KMS-11 (cell line): ENCODE measurements around the gene CDC45.

Experiments used
- H2AFZ ChIP-seq: fragments of 200-600 bp; sonication (generic); 2 replicates; pipeline ENCODE4 v1.6.1; 2016; ENCODE audit warnings: antibody characterized with exemption, mixed run types, low read depth
- H3K27ac ChIP-seq: fragments of 200-600 bp; sonication (generic); 2 replicates; pipeline ENCODE4 v1.6.1; 2016; ENCODE audit warnings: mild to moderate bottlenecking, mixed run types
- H3K27me3 ChIP-seq: fragments of 200-600 bp; sonication (generic); 2 replicates; pipeline ENCODE4 v1.6.1; 2017; ENCODE audit warnings: mild to moderate bottlenecking, low read depth, mixed run types, moderate library complexity; ENCODE audit not compliant: insufficient read depth
- H3K36me3 ChIP-seq: fragments of 200-600 bp; sonication (generic); 2 replicates; pipeline ENCODE4 v1.6.1; 2017; ENCODE audit warnings: mild to moderate bottlenecking, mixed run types; ENCODE audit not compliant: insufficient read depth
- H3K4me1 ChIP-seq: fragments of 200-600 bp; sonication (generic); 2 replicates; pipeline ENCODE4 v1.6.1; 2016; ENCODE audit warnings: mild to moderate bottlenecking, low read depth, mixed run types; ENCODE audit not compliant: poor library complexity, severe bottlenecking
- H3K4me2 ChIP-seq: fragments of 200-600 bp; sonication (generic); 2 replicates; pipeline ENCODE4 v1.7.0; 2016; ENCODE audit warnings: mild to moderate bottlenecking, mixed run types
- H3K4me3 ChIP-seq: fragments of 200-600 bp; sonication (generic); IDR thresholded peaks from 2 replicates; pipeline ENCODE4 v1.6.1; 2017; ENCODE audit warnings: low read depth, low read length, mixed read lengths; ENCODE audit not compliant: insufficient read depth
- H3K79me2 ChIP-seq: fragments of 200-600 bp; sonication (generic); 2 replicates; pipeline ENCODE4 v1.6.1; 2016; ENCODE audit warnings: low read depth, mixed run types; ENCODE audit not compliant: insufficient read depth
- H3K9ac ChIP-seq: fragments of 200-600 bp; sonication (generic); 2 replicates; pipeline ENCODE4 v1.6.1; 2016; ENCODE audit warnings: mild to moderate bottlenecking, mixed run types
- H4K20me1 ChIP-seq: fragments of 200-600 bp; sonication (generic); 2 replicates; pipeline ENCODE4 v1.6.1; 2016; ENCODE audit warnings: mild to moderate bottlenecking, mixed run types; ENCODE audit not compliant: insufficient read depth
- CTCF ChIP-seq: fragments of 200-600 bp; sonication (generic); conservative IDR thresholded peaks from 2 replicates; pipeline ENCODE4 v1.6.1; 2017; ENCODE audit warnings: low read depth, mild to moderate bottlenecking, antibody characterized with exemption, low read length, moderate library complexity, mixed read lengths

Gene CDC45

GRCh38 chr22:19568337-19569275 lies 88.9 kb downstream of the CDC45 start:
- no peak for TF ChIP-seq CTCF
- Histone ChIP-seq H3K36me3 (no peaks in the 10 kb centered on the region), H3K4me2 (no peak overlapping the region), H3K27ac (no peak overlapping the region), H3K79me2 (no peaks in the 10 kb centered on the region), H3K4me1 (no peaks in the 10 kb centered on the region), H3K27me3 (no peaks in the 10 kb centered on the region), H2AFZ (no peak overlapping the region), H3K9ac (no peak overlapping the region), H4K20me1 (no peaks in the 10 kb centered on the region), H3K4me3 (no peak overlapping the region)

- Histone ChIP-seq H3K4me1 (no peaks in the 10 kb centered on the region), H3K27me3 (no peaks in the 10 kb centered on the region), H3K4me2 (no peak overlapping the region), H3K27ac (no peak overlapping the region), H4K20me1 (no peaks in the 10 kb centered on the region), H2AFZ (no peak overlapping the region), H3K79me2 (no peaks in the 10 kb centered on the region), H3K36me3 (no peaks in the 10 kb centered on the region), H3K4me3 (no peak overlapping the region), H3K9ac (no peak overlapping the region)
- TF ChIP-seq CTCF = no peak
Measured at GRCh38 chr22:19569276-19569640, 89.5 kb downstream of the CDC45 start.

GRCh38 chr22:19569976-19570375 lies 90.3 kb downstream of the CDC45 start:
- Histone ChIP-seq H3K9ac (no peak overlapping the region), H4K20me1 (no peaks in the 10 kb centered on the region), H3K4me3 (no peak overlapping the region), H3K4me2 (no peak overlapping the region), H3K79me2 (no peaks in the 10 kb centered on the region), H2AFZ (no peak overlapping the region), H3K36me3 (no peaks in the 10 kb centered on the region), H3K27me3 (no peaks in the 10 kb centered on the region), H3K27ac (no peak overlapping the region), H3K4me1 (no peaks in the 10 kb centered on the region)
- TF ChIP-seq CTCF = no peak
